Bronchial epithelial cell (primary cell): ENCODE measurements around the gene CLIC6. TPM values are rescaled to one million over a fixed set of nuclear protein-coding genes. Genes with fewer than 3 reads are reported as not detected.
"Not testable (repeated sequence)": the region's sequence is repeated elsewhere in the genome, so short reads cannot be mapped to it uniquely, and the experiment has no call there.

Experiments
- DNase-seq: peaks from one replicate; pipeline ENCODE4 v3.0.0-alpha.2; 2010; ENCODE audit warnings: low read depth
- FAIRE-seq: peaks from 2 replicates; lab custom pipeline; 2011; peaks lifted over from hg19 to GRCh38; lab: Jason Lieb, UNC
- H3K27me3 ChIP-seq: 2 replicates; pipeline ENCODE4 v1.5.1; 2011; ENCODE audit warnings: low read length; ENCODE audit not compliant: control insufficient read depth, insufficient read depth
- H3K36me3 ChIP-seq: 2 replicates; pipeline ENCODE4 v1.5.1; 2011; ENCODE audit warnings: low read length; ENCODE audit not compliant: control insufficient read depth, insufficient read depth
- H3K4me3 ChIP-seq: 2 replicates; pipeline ENCODE4 v1.5.1; 2011; ENCODE audit warnings: mild to moderate bottlenecking, low read depth, low read length, control low read depth
- total RNA-seq: library from RNA; depleted of rRNA; stranded (reverse); fragments of >200 nt; gene quantifications from 2 replicates; pipeline ENCODE4 v1.2.1, GENCODE V29; 2014
- TF ChIP-seq, protein P1 (sequence below): IDR thresholded peaks from 2 replicates; pipeline ENCODE4 v1.5.1; 2011; ENCODE audit warnings: mild to moderate bottlenecking, moderate library complexity, low read length, control low read depth, inconsistent platforms; ENCODE audit not compliant: insufficient read depth, severe bottlenecking

Gene CLIC6
- total RNA-seq, 1 donor from 2014 or later: not detected

DNA sequence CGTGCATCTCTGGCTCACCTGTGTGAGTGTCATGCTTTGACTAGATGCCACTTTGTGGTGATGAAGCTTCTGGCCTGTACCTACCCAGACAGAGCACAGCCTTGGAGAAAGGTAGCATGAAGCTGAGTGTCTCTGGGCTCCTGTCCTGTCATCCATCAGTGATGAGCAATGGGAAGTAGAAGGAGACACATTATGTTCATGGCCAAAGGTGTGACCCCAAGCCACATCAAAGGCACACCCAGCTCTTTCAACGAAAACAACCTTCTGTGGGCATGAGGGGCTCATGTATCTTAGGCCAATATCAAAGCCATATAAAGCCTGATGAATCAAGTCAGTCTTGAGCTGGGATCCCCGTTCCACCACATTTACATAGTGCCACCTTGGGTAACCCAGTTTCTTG is 1.0 kb upstream of the CLIC6 start:
- FAIRE-seq: no peak
- H3K27me3 ChIP-seq: peaks cover 36% of the 10 kb centered on the region
- no peak overlapping the region for H3K4me3 ChIP-seq
- no peaks in the 10 kb centered on the region for H3K36me3 ChIP-seq
- no peak for DNase-seq
- TF ChIP-seq, protein P1, sequence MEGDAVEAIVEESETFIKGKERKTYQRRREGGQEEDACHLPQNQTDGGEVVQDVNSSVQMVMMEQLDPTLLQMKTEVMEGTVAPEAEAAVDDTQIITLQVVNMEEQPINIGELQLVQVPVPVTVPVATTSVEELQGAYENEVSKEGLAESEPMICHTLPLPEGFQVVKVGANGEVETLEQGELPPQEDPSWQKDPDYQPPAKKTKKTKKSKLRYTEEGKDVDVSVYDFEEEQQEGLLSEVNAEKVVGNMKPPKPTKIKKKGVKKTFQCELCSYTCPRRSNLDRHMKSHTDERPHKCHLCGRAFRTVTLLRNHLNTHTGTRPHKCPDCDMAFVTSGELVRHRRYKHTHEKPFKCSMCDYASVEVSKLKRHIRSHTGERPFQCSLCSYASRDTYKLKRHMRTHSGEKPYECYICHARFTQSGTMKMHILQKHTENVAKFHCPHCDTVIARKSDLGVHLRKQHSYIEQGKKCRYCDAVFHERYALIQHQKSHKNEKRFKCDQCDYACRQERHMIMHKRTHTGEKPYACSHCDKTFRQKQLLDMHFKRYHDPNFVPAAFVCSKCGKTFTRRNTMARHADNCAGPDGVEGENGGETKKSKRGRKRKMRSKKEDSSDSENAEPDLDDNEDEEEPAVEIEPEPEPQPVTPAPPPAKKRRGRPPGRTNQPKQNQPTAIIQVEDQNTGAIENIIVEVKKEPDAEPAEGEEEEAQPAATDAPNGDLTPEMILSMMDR: no peak

DNA sequence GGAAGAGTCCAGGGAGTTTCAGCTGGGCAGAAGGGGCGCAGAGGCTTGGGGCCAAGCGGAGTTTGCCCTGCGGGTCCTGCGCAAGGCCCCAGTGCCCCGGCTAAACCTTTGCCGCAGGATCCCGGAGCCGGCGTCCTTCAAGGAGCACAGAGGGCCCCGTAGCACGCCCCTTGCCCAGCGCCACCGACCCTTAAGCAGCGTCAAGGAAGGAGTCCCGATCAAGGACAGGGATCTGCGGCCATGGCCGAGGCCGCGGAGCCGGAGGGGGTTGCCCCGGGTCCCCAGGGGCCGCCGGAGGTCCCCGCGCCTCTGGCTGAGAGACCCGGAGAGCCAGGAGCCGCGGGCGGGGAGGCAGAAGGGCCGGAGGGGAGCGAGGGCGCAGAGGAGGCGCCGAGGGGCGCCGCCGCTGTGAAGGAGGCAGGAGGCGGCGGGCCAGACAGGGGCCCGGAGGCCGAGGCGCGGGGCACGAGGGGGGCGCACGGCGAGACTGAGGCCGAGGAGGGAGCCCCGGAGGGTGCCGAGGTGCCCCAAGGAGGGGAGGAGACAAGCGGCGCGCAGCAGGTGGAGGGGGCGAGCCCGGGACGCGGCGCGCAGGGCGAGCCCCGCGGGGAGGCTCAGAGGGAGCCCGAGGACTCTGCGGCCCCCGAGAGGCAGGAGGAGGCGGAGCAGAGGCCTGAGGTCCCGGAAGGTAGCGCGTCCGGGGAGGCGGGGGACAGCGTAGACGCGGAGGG is 520 bp downstream of the CLIC6 start:
- TF ChIP-seq, protein P1: no peak
- Histone ChIP-seq H3K36me3 (no peaks in the 10 kb centered on the region), H3K27me3 (peaks cover 38% of the 10 kb centered on the region), H3K4me3 (no peak overlapping the region)
- FAIRE-seq (no peak), DNase-seq (no peak)

DNA sequence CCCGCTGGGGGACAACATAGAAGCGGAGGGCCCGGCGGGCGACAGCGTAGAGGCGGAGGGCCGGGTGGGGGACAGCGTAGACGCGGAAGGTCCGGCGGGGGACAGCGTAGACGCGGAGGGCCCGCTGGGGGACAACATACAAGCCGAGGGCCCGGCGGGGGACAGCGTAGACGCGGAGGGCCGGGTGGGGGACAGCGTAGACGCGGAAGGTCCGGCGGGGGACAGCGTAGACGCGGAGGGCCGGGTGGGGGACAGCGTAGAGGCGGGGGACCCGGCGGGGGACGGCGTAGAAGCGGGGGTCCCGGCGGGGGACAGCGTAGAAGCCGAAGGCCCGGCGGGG is 1.1 kb downstream of the CLIC6 start:
- H3K27me3 ChIP-seq: peaks cover 38% of the 10 kb centered on the region
- H3K4me3 ChIP-seq, FAIRE-seq, DNase-seq, H3K36me3 ChIP-seq: not testable (repeated sequence)

DNA sequence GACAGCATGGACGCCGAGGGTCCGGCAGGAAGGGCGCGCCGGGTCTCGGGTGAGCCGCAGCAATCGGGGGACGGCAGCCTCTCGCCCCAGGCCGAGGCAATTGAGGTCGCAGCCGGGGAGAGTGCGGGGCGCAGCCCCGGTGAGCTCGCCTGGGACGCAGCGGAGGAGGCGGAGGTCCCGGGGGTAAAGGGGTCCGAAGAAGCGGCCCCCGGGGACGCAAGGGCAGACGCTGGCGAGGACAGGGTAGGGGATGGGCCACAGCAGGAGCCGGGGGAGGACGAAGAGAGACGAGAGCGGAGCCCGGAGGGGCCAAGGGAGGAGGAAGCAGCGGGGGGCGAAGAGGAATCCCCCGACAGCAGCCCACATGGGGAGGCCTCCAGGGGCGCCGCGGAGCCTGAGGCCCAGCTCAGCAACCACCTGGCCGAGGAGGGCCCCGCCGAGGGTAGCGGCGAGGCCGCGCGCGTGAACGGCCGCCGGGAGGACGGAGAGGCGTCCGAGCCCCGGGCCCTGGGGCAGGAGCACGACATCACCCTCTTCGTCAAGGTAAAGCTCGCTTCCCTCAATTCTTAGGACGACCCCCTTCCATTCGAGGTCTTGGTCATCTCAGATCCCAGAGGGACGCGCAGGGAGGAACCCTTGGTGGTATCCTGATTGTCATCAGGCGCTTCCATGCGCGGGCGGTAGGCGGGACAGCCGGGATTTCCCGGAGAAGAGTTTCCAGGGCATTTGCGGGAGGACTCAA is 1.6 kb downstream of the CLIC6 start:
- Histone ChIP-seq H3K27me3 (peaks cover 38% of the 10 kb centered on the region), H3K36me3 (no peaks in the 10 kb centered on the region), H3K4me3 (peak overlapping the region; percentile 23)
- no peak for FAIRE-seq
- DNase-seq: no peak
- TF ChIP-seq, protein P1: no peak

DNA sequence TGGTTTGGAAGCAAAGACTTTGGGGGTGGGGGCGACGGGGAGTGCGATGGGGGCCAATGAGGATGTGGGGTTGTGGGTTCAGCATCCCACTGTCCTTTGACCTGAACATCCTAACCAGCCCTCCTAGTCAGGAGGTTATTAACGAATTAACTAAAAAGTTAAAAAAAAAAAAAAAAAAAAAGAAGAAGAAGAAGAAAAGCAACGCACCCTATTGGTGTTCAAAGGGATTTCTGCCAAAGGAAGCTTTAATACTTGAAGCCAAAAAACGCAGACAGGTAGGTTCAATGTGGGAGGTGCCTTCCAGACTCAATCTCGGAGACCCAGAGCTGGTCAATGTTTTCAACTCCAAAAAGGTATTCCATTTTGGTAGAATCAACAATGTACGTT is 2.2 kb downstream of the CLIC6 start:
- no peak for DNase-seq
- peaks cover 38% of the 10 kb centered on the region for H3K27me3 ChIP-seq
- FAIRE-seq: no peak
- TF ChIP-seq, protein P1: no peak
- H3K36me3 ChIP-seq: no peaks in the 10 kb centered on the region
- no peak overlapping the region for H3K4me3 ChIP-seq

DNA sequence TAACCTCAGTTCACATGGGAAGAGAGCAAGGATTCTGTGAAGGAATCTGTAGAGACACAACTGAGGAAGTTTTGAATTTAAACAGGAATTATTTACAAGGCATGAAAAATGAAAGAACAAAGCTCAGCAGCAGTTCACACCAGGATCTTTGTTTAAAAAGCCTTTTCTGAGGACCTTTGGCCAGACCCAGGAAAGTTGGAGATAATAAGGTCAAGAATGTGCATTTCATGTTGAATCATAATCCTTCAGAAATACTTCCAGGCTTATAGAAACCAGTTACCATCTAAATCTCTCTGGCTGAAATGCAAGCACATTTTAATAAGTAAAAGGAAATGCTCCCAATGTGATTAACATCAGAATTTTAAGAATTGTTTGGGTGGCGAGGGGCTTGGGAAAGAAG is 2.7 kb downstream of the CLIC6 start:
- FAIRE-seq (no peak), DNase-seq (no peak)
- no peak overlapping the region for H3K4me3 ChIP-seq
- TF ChIP-seq, protein P1: no peak
- no peaks in the 10 kb centered on the region for H3K36me3 ChIP-seq
- peaks cover 38% of the 10 kb centered on the region for H3K27me3 ChIP-seq
